IPS-15b (cell line): ENCODE results near the gene SH3RF3.

Source experiments
- H3K27me3 ChIP-seq: one replicate; pipeline ENCODE4 v1.6.1; 2013; ENCODE audit warnings: low read length; ENCODE audit not compliant: control insufficient read depth, insufficient read depth
- H3K36me3 ChIP-seq: one replicate; pipeline ENCODE4 v1.6.1; 2013; ENCODE audit warnings: low read length; ENCODE audit not compliant: control insufficient read depth, insufficient read depth
- H3K4me1 ChIP-seq: one replicate; pipeline ENCODE4 v1.6.1; 2013; ENCODE audit warnings: mild to moderate bottlenecking, low read length; ENCODE audit not compliant: control insufficient read depth, insufficient read depth
- H3K4me3 ChIP-seq: one replicate; pipeline ENCODE4 v1.5.1; 2013; ENCODE audit warnings: low read depth, low read length
- H3K9ac ChIP-seq: one replicate; pipeline ENCODE4 v1.6.1; 2013; ENCODE audit warnings: low read depth, mild to moderate bottlenecking, low read length
- H3K9me3 ChIP-seq: one replicate; pipeline ENCODE4 v1.6.1; 2013; ENCODE audit warnings: mild to moderate bottlenecking, low read length; ENCODE audit not compliant: control insufficient read depth, insufficient read depth

The SH3RF3 gene

DNA sequence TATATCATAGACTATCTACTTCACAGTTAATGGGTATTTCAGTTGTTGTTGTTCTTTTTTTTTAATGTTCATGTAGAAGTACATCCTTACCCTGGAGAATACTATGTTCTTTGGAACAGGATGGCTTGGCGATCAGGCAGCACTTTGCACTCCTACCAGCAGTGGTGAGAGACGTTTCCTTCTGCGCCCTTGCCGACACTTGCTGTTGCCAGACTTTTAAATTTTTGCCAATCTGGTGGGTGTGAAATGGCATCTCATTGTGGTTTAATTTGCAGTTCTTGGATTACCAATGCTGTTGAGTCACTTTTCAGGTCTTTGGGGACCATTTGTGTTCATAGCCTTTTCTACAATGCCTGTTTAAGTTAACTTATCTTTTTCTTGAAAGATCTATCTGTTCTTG, 197.3 kb downstream of the SH3RF3 start:
- no peaks in the 10 kb centered on the region for H3K4me1 ChIP-seq

DNA sequence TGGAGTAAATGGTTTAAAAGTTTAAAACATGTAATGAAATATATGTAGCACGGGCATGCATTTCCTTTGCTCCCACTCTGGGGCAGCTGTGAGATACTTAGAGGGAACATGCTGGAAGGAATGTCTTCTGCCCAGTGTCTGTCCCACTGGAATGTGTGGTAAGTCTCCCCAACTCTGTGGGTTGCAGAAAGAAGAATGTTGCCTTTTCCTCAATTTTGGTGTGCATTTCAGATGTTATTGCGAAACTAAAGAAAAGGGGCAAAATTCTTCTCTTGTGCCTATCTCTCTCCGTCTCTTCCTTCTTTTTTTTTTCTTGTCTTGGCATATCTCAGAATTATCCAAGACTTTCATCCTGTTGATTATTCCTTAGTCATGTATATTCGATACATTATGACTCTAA, 201.1 kb downstream of the SH3RF3 start:
- no peak overlapping the region for H3K4me3 ChIP-seq
- H3K9ac ChIP-seq: no peak overlapping the region
- no peaks in the 10 kb centered on the region for H3K9me3 ChIP-seq
- no peaks in the 10 kb centered on the region for H3K27me3 ChIP-seq
- no peaks in the 10 kb centered on the region for H3K36me3 ChIP-seq
- peaks cover 2% of the 10 kb centered on the region for H3K4me1 ChIP-seq

More for the DNA sequence above, 197.3 kb downstream of the SH3RF3 start:
- Histone ChIP-seq H3K9me3 (no peaks in the 10 kb centered on the region), H3K36me3 (no peaks in the 10 kb centered on the region), H3K9ac (no peak overlapping the region), H3K4me3 (no peak overlapping the region), H3K27me3 (no peaks in the 10 kb centered on the region)

- H3K4me3 ChIP-seq: no peak overlapping the region
- no peaks in the 10 kb centered on the region for H3K27me3 ChIP-seq
- H3K4me1 ChIP-seq: peaks cover 2% of the 10 kb centered on the region
- H3K9ac ChIP-seq: no peak overlapping the region
- no peaks in the 10 kb centered on the region for H3K9me3 ChIP-seq
- no peaks in the 10 kb centered on the region for H3K36me3 ChIP-seq
Measured at GRCh38 chr2:109331081-109331480, 202.1 kb downstream of the SH3RF3 start.

- no peaks in the 10 kb centered on the region for H3K27me3 ChIP-seq
- H3K9ac ChIP-seq: no peak overlapping the region
- no peak overlapping the region for H3K4me3 ChIP-seq
- H3K9me3 ChIP-seq: no peaks in the 10 kb centered on the region
- peaks cover 2% of the 10 kb centered on the region for H3K4me1 ChIP-seq
- H3K36me3 ChIP-seq: no peaks in the 10 kb centered on the region
Measured at GRCh38 chr2:109331896-109332848, 203.2 kb downstream of the SH3RF3 start.

- no peak overlapping the region for H3K4me3 ChIP-seq
- peaks cover 2% of the 10 kb centered on the region for H3K4me1 ChIP-seq
- no peaks in the 10 kb centered on the region for H3K27me3 ChIP-seq
Measured at GRCh38 chr2:109332880-109333279, 203.9 kb downstream of the SH3RF3 start.

GRCh38 chr2:109333414-109334210, 204.6 kb downstream of the SH3RF3 start:
- H3K27me3 ChIP-seq: no peaks in the 10 kb centered on the region
- H3K4me1 ChIP-seq: peaks cover 2% of the 10 kb centered on the region
- H3K9me3 ChIP-seq: no peaks in the 10 kb centered on the region
- no peak overlapping the region for H3K4me3 ChIP-seq
- H3K9ac ChIP-seq: no peak overlapping the region
- H3K36me3 ChIP-seq: no peaks in the 10 kb centered on the region

More at GRCh38 chr2:109332880-109333279, 203.9 kb downstream of the SH3RF3 start:
- Histone ChIP-seq H3K36me3 (no peaks in the 10 kb centered on the region), H3K9me3 (no peaks in the 10 kb centered on the region), H3K9ac (no peak overlapping the region)

GRCh38 chr2:109335631-109336176, 206.7 kb downstream of the SH3RF3 start:
- H3K4me3 ChIP-seq: no peak overlapping the region

GRCh38 chr2:109336296-109336695, 207.3 kb downstream of the SH3RF3 start:
- Histone ChIP-seq H3K36me3 (no peaks in the 10 kb centered on the region), H3K4me1 (peaks cover 2% of the 10 kb centered on the region), H3K9me3 (no peaks in the 10 kb centered on the region), H3K27me3 (no peaks in the 10 kb centered on the region), H3K9ac (no peak overlapping the region), H3K4me3 (no peak overlapping the region)

More at GRCh38 chr2:109335631-109336176, 206.7 kb downstream of the SH3RF3 start:
- no peak overlapping the region for H3K9ac ChIP-seq
- peaks cover 2% of the 10 kb centered on the region for H3K4me1 ChIP-seq
- H3K36me3 ChIP-seq: no peaks in the 10 kb centered on the region
- H3K9me3 ChIP-seq: no peaks in the 10 kb centered on the region
- H3K27me3 ChIP-seq: no peaks in the 10 kb centered on the region

GRCh38 chr2:109337221-109337620, 208.2 kb downstream of the SH3RF3 start:
- Histone ChIP-seq H3K9me3 (no peaks in the 10 kb centered on the region), H3K36me3 (no peaks in the 10 kb centered on the region), H3K4me1 (peaks cover 2% of the 10 kb centered on the region), H3K4me3 (no peak overlapping the region), H3K9ac (no peak overlapping the region), H3K27me3 (no peaks in the 10 kb centered on the region)

DNA sequence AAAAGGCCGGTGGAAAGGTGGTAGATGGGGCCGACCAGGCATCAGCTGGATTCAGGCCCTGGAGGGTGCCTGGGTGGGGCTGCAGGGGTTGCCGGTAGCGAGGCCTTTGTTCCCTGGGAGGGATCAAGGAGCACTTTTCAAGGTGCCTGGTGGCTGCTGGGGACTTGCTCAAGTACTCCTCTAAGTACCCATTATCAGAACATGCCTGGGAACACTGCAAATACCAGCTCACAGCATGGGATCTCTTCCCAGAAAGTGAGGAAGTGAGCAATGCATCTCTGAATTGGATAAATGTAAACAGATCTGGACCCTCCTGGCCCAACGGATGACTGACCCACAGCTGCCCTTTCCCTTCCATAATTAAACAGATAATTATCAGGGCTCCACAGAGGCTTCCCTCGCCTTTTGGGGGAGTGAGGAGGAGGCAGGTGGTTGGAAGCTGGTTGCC, 210.5 kb downstream of the SH3RF3 start:
- H3K36me3 ChIP-seq: no peaks in the 10 kb centered on the region
- no peaks in the 10 kb centered on the region for H3K9me3 ChIP-seq
- no peak overlapping the region for H3K4me3 ChIP-seq
- H3K27me3 ChIP-seq: no peaks in the 10 kb centered on the region
- no peaks in the 10 kb centered on the region for H3K4me1 ChIP-seq
- H3K9ac ChIP-seq: no peak overlapping the region

GRCh38 chr2:109340381-109340780, 211.4 kb downstream of the SH3RF3 start:
- H3K4me1 ChIP-seq: no peaks in the 10 kb centered on the region
- no peaks in the 10 kb centered on the region for H3K36me3 ChIP-seq
- no peaks in the 10 kb centered on the region for H3K9me3 ChIP-seq
- H3K27me3 ChIP-seq: no peaks in the 10 kb centered on the region
- no peak overlapping the region for H3K4me3 ChIP-seq
- no peak overlapping the region for H3K9ac ChIP-seq
